ACC112 (cell line): ENCODE data around the gene NRN1L.
A peak's percentile ranks its signal among the peaks of the same experiment; 100 is the strongest.

ENCODE experiments used
- H2AFZ ChIP-seq: fragments of 200-600 bp; sonication (generic); one replicate; pipeline ENCODE4 v1.6.0; 2017; ENCODE audit warnings: antibody characterized with exemption, low read length; ENCODE audit not compliant: unreplicated experiment
- H3K27ac ChIP-seq: fragments of 200-600 bp; sonication (generic); 2 replicates; pipeline ENCODE4 v1.5.1; 2014; ENCODE audit warnings: low read depth, mild to moderate bottlenecking, antibody characterized with exemption, low read length, moderate library complexity
- H3K27me3 ChIP-seq: fragments of 200-600 bp; sonication (generic); 2 replicates; pipeline ENCODE4 v1.6.1; 2014; ENCODE audit warnings: mild to moderate bottlenecking, antibody characterized with exemption, low read length, moderate library complexity, mixed read lengths; ENCODE audit not compliant: insufficient read depth
- H3K36me3 ChIP-seq: fragments of 200-600 bp; sonication (generic); 2 replicates; pipeline ENCODE4 v1.6.1; 2016; ENCODE audit warnings: mild to moderate bottlenecking, antibody characterized with exemption, low read length, moderate library complexity, mixed read lengths; ENCODE audit not compliant: insufficient read depth
- H3K4me1 ChIP-seq: fragments of 200-600 bp; sonication (generic); one replicate; pipeline ENCODE4 v1.6.1; 2016; ENCODE audit warnings: low read length, mixed read lengths; ENCODE audit not compliant: insufficient read depth, unreplicated experiment, control insufficient read depth
- H3K4me3 ChIP-seq: fragments of 200-600 bp; sonication (generic); 2 replicates; pipeline ENCODE4 v1.5.1; 2014; ENCODE audit warnings: mild to moderate bottlenecking, low read depth, low read length
- H3K79me2 ChIP-seq: fragments of 200-600 bp; sonication (generic); one replicate; pipeline ENCODE4 v1.6.0; 2016; ENCODE audit warnings: low read length; ENCODE audit not compliant: control insufficient read depth, unreplicated experiment, insufficient read depth

NRN1L gene

GRCh38 chr16:67846320-67847063 is 38.2 kb upstream of the NRN1L start, which contains the start of gene NUTF2:
TSS of gene NUTF2 (plus strand) at chr16:67846933. CDS start at chr16:67865131, 18,198 bp downstream.
- Histone ChIP-seq H3K4me1 (peaks cover 38% of the 10 kb centered on the region), H3K79me2 (peaks cover 76% of the 10 kb centered on the region), H3K27ac (peak within 1 kb of the TSS; percentile 69), H3K27me3 (no peaks in the 10 kb centered on the region), H3K36me3 (no peaks in the 10 kb centered on the region), H2AFZ (peak within 1 kb of the TSS; percentile 19), H3K4me3 (peak within 1 kb of the TSS; percentile 94)

GRCh38 chr16:67847064-67847861 is 37.4 kb upstream of the NRN1L start, which contains the start of gene CENPT:
TSS of gene CENPT (minus strand) at chr16:67847693. CDS start at chr16:67833859, 13,834 bp downstream.
- Histone ChIP-seq H3K36me3 (no peaks in the 10 kb centered on the region), H2AFZ (peak within 1 kb of the TSS; percentile 19), H3K27me3 (no peaks in the 10 kb centered on the region), H3K27ac (peak within 1 kb of the TSS; percentile 69), H3K4me3 (peak within 1 kb of the TSS; percentile 94), H3K79me2 (peaks cover 84% of the 10 kb centered on the region), H3K4me1 (peaks cover 38% of the 10 kb centered on the region)

- Histone ChIP-seq H3K79me2 (peaks cover 88% of the 10 kb centered on the region), H3K4me1 (peaks cover 38% of the 10 kb centered on the region), H3K4me3 (peak overlapping the region; percentile 94), H3K36me3 (no peaks in the 10 kb centered on the region), H3K27ac (peak overlapping the region; percentile 69), H2AFZ (no peak overlapping the region), H3K27me3 (no peaks in the 10 kb centered on the region)
Observed at GRCh38 chr16:67848118-67848517, 36.6 kb upstream of the NRN1L start.

GRCh38 chr16:67853670-67854069 is 31.0 kb upstream of the NRN1L start:
- Histone ChIP-seq H3K36me3 (no peaks in the 10 kb centered on the region), H3K79me2 (peaks cover 90% of the 10 kb centered on the region)

GRCh38 chr16:67855789-67856188 is 28.9 kb upstream of the NRN1L start:
- Histone ChIP-seq H3K4me3 (no peak overlapping the region), H3K27me3 (no peaks in the 10 kb centered on the region), H2AFZ (no peak overlapping the region), H3K36me3 (no peaks in the 10 kb centered on the region), H3K4me1 (peaks cover 26% of the 10 kb centered on the region), H3K79me2 (peaks cover 91% of the 10 kb centered on the region), H3K27ac (peak overlapping the region; percentile 99)

More at GRCh38 chr16:67853670-67854069, 31.0 kb upstream of the NRN1L start:
- H3K4me3 ChIP-seq: no peak overlapping the region
- H2AFZ ChIP-seq: no peak overlapping the region
- H3K4me1 ChIP-seq: peaks cover 24% of the 10 kb centered on the region
- H3K27ac ChIP-seq: no peak overlapping the region
- no peaks in the 10 kb centered on the region for H3K27me3 ChIP-seq

- Histone ChIP-seq H3K4me3 (peak overlapping the region; percentile 10; the same call in 1 of the 2 replicates), H3K79me2 (peaks cover 90% of the 10 kb centered on the region), H3K36me3 (no peaks in the 10 kb centered on the region), H2AFZ (no peak overlapping the region), H3K27me3 (no peaks in the 10 kb centered on the region), H3K4me1 (peaks cover 39% of the 10 kb centered on the region), H3K27ac (peak overlapping the region; percentile 99)
Observed at GRCh38 chr16:67856927-67857546, 27.6 kb upstream of the NRN1L start.

- Histone ChIP-seq H3K4me1 (peaks cover 45% of the 10 kb centered on the region), H3K4me3 (peak overlapping the region; percentile 10; the same call in 1 of the 2 replicates), H3K27me3 (no peaks in the 10 kb centered on the region), H3K79me2 (peaks cover 92% of the 10 kb centered on the region), H2AFZ (no peak overlapping the region), H3K36me3 (no peaks in the 10 kb centered on the region), H3K27ac (peak overlapping the region; percentile 99)
Observed at GRCh38 chr16:67857547-67858233, 27.0 kb upstream of the NRN1L start.

GRCh38 chr16:67858500-67858899 is 26.2 kb upstream of the NRN1L start:
- no peak overlapping the region for H2AFZ ChIP-seq
- no peak overlapping the region for H3K4me3 ChIP-seq
- H3K27ac ChIP-seq: peak overlapping the region; percentile 99
- H3K79me2 ChIP-seq: peaks cover 90% of the 10 kb centered on the region
- H3K4me1 ChIP-seq: peaks cover 51% of the 10 kb centered on the region
- H3K27me3 ChIP-seq: no peaks in the 10 kb centered on the region
- H3K36me3 ChIP-seq: no peaks in the 10 kb centered on the region

- Histone ChIP-seq H3K4me3 (peak overlapping the region; percentile 13; the same call in 1 of the 2 replicates), H2AFZ (no peak overlapping the region), H3K4me1 (peaks cover 57% of the 10 kb centered on the region), H3K27ac (peak overlapping the region; percentile 93), H3K27me3 (no peaks in the 10 kb centered on the region), H3K36me3 (no peaks in the 10 kb centered on the region), H3K79me2 (peaks cover 88% of the 10 kb centered on the region)
Observed at GRCh38 chr16:67860589-67861398, 23.9 kb upstream of the NRN1L start.
